HUES6 (cell line): ENCODE measurements around the gene ADCYAP1R1.

ENCODE experiments used
- H3K27ac ChIP-seq: 2 replicates; pipeline ENCODE4 v1.7.0; 2013; ENCODE audit warnings: low read depth, mild to moderate bottlenecking, low read length, inconsistent platforms
- H3K27me3 ChIP-seq: 2 replicates; pipeline ENCODE4 v1.6.1; 2013; ENCODE audit warnings: low read length; ENCODE audit not compliant: control insufficient read depth, insufficient read depth
- H3K36me3 ChIP-seq: 2 replicates; pipeline ENCODE4 v1.6.1; 2013; ENCODE audit warnings: low read length; ENCODE audit not compliant: control insufficient read depth, insufficient read depth
- H3K4me1 ChIP-seq: 2 replicates; pipeline ENCODE4 v1.6.1; 2013; ENCODE audit warnings: low read length; ENCODE audit not compliant: control insufficient read depth, insufficient read depth
- H3K4me3 ChIP-seq: 2 replicates; pipeline ENCODE4 v1.5.1; 2013; ENCODE audit warnings: low read depth, low read length
- H3K9ac ChIP-seq: one replicate; pipeline ENCODE4 v1.6.1; 2013; ENCODE audit warnings: mild to moderate bottlenecking, low read length
- H3K9me3 ChIP-seq: 2 replicates; pipeline ENCODE4 v1.6.1; 2013; ENCODE audit warnings: low read depth, low read length; ENCODE audit not compliant: control insufficient read depth, insufficient read depth

ADCYAP1R1 gene

GRCh38 chr7:31110331-31111108, 58.4 kb downstream of the ADCYAP1R1 start:
- Histone ChIP-seq H3K27ac (no peak overlapping the region), H3K4me3 (no peak overlapping the region), H3K9ac (no peak overlapping the region), H3K4me1 (no peaks in the 10 kb centered on the region), H3K27me3 (peaks cover 9% of the 10 kb centered on the region; the same call in 1 of the 2 replicates), H3K9me3 (no peaks in the 10 kb centered on the region), H3K36me3 (no peaks in the 10 kb centered on the region)

- Histone ChIP-seq H3K27ac (no peak overlapping the region), H3K4me3 (no peak overlapping the region), H3K4me1 (no peaks in the 10 kb centered on the region), H3K27me3 (peaks cover 9% of the 10 kb centered on the region; the same call in 1 of the 2 replicates), H3K36me3 (no peaks in the 10 kb centered on the region), H3K9me3 (no peaks in the 10 kb centered on the region), H3K9ac (no peak overlapping the region)
These were observed 59.0 kb downstream of the ADCYAP1R1 start for GRCh38 chr7:31111109-31111451.

- no peaks in the 10 kb centered on the region for H3K9me3 ChIP-seq
These were observed 61.6 kb downstream of the ADCYAP1R1 start for GRCh38 chr7:31113660-31114059.

GRCh38 chr7:31114593-31115343, 62.7 kb downstream of the ADCYAP1R1 start:
- Histone ChIP-seq H3K36me3 (no peaks in the 10 kb centered on the region), H3K4me3 (no peak overlapping the region), H3K4me1 (no peaks in the 10 kb centered on the region), H3K9ac (no peak overlapping the region), H3K9me3 (no peaks in the 10 kb centered on the region), H3K27me3 (peaks cover 9% of the 10 kb centered on the region; the same call in 1 of the 2 replicates), H3K27ac (no peak overlapping the region)

More at GRCh38 chr7:31113660-31114059, 61.6 kb downstream of the ADCYAP1R1 start:
- peaks cover 9% of the 10 kb centered on the region; the same call in 1 of the 2 replicates for H3K27me3 ChIP-seq
- no peak overlapping the region for H3K4me3 ChIP-seq
- H3K4me1 ChIP-seq, result no peaks in the 10 kb centered on the region
- H3K27ac ChIP-seq, result no peak overlapping the region
- no peaks in the 10 kb centered on the region for H3K36me3 ChIP-seq
- H3K9ac ChIP-seq, result no peak overlapping the region

GRCh38 chr7:31116615-31117014, 64.5 kb downstream of the ADCYAP1R1 start:
- Histone ChIP-seq H3K27me3 (peaks cover 9% of the 10 kb centered on the region; the same call in 1 of the 2 replicates), H3K9me3 (no peaks in the 10 kb centered on the region), H3K4me1 (no peaks in the 10 kb centered on the region), H3K4me3 (no peak overlapping the region), H3K27ac (no peak overlapping the region), H3K9ac (no peak overlapping the region), H3K36me3 (no peaks in the 10 kb centered on the region)

- H3K9me3 ChIP-seq, result no peaks in the 10 kb centered on the region
- H3K36me3 ChIP-seq, result no peaks in the 10 kb centered on the region
- H3K4me3 ChIP-seq, result no peak overlapping the region
- no peaks in the 10 kb centered on the region for H3K27me3 ChIP-seq
- no peak overlapping the region for H3K9ac ChIP-seq
- H3K27ac ChIP-seq, result no peak overlapping the region
- H3K4me1 ChIP-seq, result peaks cover 5% of the 10 kb centered on the region; the same call in 1 of the 2 replicates
These were observed 67.1 kb downstream of the ADCYAP1R1 start for GRCh38 chr7:31119249-31119648.

- H3K4me3 ChIP-seq, result no peak overlapping the region
- H3K27ac ChIP-seq, result no peak overlapping the region
- no peak overlapping the region for H3K9ac ChIP-seq
- no peaks in the 10 kb centered on the region for H3K9me3 ChIP-seq
- H3K4me1 ChIP-seq, result peaks cover 5% of the 10 kb centered on the region; the same call in 1 of the 2 replicates
- no peaks in the 10 kb centered on the region for H3K36me3 ChIP-seq
- no peaks in the 10 kb centered on the region for H3K27me3 ChIP-seq
These were observed 68.8 kb downstream of the ADCYAP1R1 start for GRCh38 chr7:31120800-31121513.

- Histone ChIP-seq H3K36me3 (no peaks in the 10 kb centered on the region), H3K4me3 (no peak overlapping the region), H3K27me3 (no peaks in the 10 kb centered on the region), H3K27ac (no peak overlapping the region), H3K9me3 (no peaks in the 10 kb centered on the region), H3K4me1 (peaks cover 5% of the 10 kb centered on the region; the same call in 1 of the 2 replicates), H3K9ac (no peak overlapping the region)
These were observed 69.5 kb downstream of the ADCYAP1R1 start for GRCh38 chr7:31121601-31122000.

GRCh38 chr7:31122649-31123058, 70.5 kb downstream of the ADCYAP1R1 start:
- Histone ChIP-seq H3K4me3 (no peak overlapping the region), H3K36me3 (no peaks in the 10 kb centered on the region), H3K27me3 (no peaks in the 10 kb centered on the region), H3K9ac (no peak overlapping the region), H3K27ac (no peak overlapping the region), H3K9me3 (no peaks in the 10 kb centered on the region), H3K4me1 (peaks cover 5% of the 10 kb centered on the region; the same call in 1 of the 2 replicates)

GRCh38 chr7:31123321-31123720, 71.2 kb downstream of the ADCYAP1R1 start:
- H3K9me3 ChIP-seq, result no peaks in the 10 kb centered on the region
- no peaks in the 10 kb centered on the region for H3K27me3 ChIP-seq
- no peaks in the 10 kb centered on the region for H3K36me3 ChIP-seq
- no peak overlapping the region for H3K27ac ChIP-seq
- no peak overlapping the region for H3K4me3 ChIP-seq
- peaks cover 5% of the 10 kb centered on the region; the same call in 1 of the 2 replicates for H3K4me1 ChIP-seq
- H3K9ac ChIP-seq, result no peak overlapping the region
